Measurements from ENCODE around the gene LPXN. TPM values are rescaled to one million over a fixed set of nuclear protein-coding genes. Genes with fewer than 3 reads are reported as not detected.

Gene LPXN
- total RNA-seq, 5 donors from 2014 or later (not counting 1 experiment from before 2014, with no cell fraction given) = 86.8 to 158 (median 142) TPM

DNA sequence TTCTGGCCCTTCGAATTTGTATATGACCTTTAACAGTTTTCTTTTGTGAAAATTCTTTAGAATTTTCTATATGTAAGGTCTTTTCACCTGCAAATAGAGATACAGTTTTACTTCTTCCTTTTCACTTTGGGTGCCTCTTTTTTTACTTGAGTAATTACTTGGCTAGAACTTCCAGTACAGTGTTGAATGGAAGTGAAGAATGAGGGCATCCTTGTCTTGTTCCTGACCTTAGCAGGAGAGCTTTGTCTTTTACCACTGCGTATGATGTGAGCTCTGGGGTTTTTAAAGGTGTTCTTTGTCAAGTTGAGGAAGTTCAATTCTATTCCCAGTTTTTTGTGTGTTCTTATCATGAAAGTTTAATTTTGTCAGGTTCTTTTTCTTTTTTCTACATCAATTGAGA lies 24.9 kb upstream of the LPXN start:
- no CpG with 5 or more reads among the region's 2 CpGs for WGBS (ENCODE audit: insufficient coverage)
- Histone ChIP-seq H3K27ac (ENCODE audit: low read length) (no peak overlapping the region), H3K27me3 (replicated peaks in 1 of 2; ENCODE audit: control insufficient read depth in 2 of 2, extremely low read depth in 1 of 2, insufficient read depth in 2 of 2, low read length in 1 of 2) (no peaks in the 10 kb centered on the region), H3K4me1 (ENCODE audit: control insufficient read depth in 1 of 2, extremely low read depth in 1 of 2, insufficient read depth in 2 of 2, low read length in 2 of 2) (peaks cover 3 to 26% of the 10 kb centered on the region in 2 experiments), H3K36me3 (ENCODE audit: control insufficient read depth in 2 of 2, extremely low read depth in 1 of 2, insufficient read depth in 1 of 2, low read length in 1 of 2) (no peaks in the 10 kb centered on the region), H3K4me3 (ENCODE audit: control insufficient read depth in 1 of 2, extremely low read depth in 1 of 2, low read length in 1 of 2) (no peak overlapping the region), H3K9me3 (no peaks in the 10 kb centered on the region)
- H3K4me3 Mint-ChIP-seq = peak overlapping the region in 1 of 3 donors; percentile 4
- ChIA-PET CTCF (interaction anchor here (0.6 to 0.9 kb wide), 3 partner anchors 10 to 886 kb away, joined by 3 to 4 read pairs (median 3); no protein-coding TSS in a partner anchor), POLR2A (interaction anchor here in 1 of 2 donors (0.6 to 0.7 kb wide), 2 partner anchors 25 to 36 kb away, joined by 3 to 4 read pairs; partner anchors contain the start of gene LPXN)
- peaks cover 96 to 97% (median 97%) of the 10 kb centered on the region in 3 donors for H3K4me1 Mint-ChIP-seq
- DNase-seq (no peak), ATAC-seq (replicated peaks in 1 of 4) (no peak)
- H3K36me3 Mint-ChIP-seq = peaks cover 40% of the 10 kb centered on the region
- no peaks in the 10 kb centered on the region for H3K27me3 Mint-ChIP-seq
- peak overlapping the region in 1 of 2 donors; percentile 36 for H3K27ac Mint-ChIP-seq
- H3K9me3 Mint-ChIP-seq = no peaks in the 10 kb centered on the region

DNA sequence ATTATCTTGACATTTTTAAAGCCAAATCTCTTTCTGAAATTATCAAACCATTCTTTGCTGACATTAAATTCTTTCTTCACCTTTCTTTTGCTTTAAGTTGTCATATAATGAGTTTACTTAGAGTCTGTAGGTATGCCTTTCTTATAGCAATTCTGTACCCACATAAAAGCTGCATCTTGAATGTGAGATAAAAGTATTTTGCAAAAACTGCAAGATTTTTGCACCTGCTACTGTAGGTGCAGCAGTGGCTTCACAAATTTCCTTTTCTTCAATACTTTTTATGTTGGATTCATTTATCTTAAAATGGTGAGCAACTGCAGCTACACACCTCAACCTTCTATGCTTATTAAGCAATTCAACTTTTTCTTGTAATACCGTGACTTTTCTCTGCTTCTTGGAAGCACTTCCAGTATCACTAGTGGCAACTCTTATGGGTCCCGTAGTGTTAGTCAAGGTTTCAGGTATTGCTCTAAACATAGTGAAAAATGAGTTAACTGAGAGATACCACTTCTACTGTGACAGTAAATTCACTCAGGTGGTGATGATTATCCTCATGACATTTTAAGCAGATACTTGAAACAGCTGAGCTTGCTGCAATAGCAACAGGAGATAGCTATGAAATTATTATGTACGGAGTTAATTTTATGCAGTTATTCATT lies 22.0 kb upstream of the LPXN start:
- Mint-ChIP-seq H3K36me3 (peaks cover 37% of the 10 kb centered on the region), H3K4me3 (peak overlapping the region in 2 of 3 donors; percentile 34 to 64), H3K27me3 (no peaks in the 10 kb centered on the region), H3K9me3 (no peaks in the 10 kb centered on the region), H3K4me1 (peaks cover 89 to 95% (median 92%) of the 10 kb centered on the region in 3 donors), H3K27ac (peak overlapping the region; percentile 48 to 82)
- no peaks in the 10 kb centered on the region for H3K36me3 ChIP-seq (ENCODE audit: control insufficient read depth in 2 of 2, extremely low read depth in 1 of 2, insufficient read depth in 1 of 2, low read length in 1 of 2)
- no peak overlapping the region for H3K4me3 ChIP-seq (ENCODE audit: control insufficient read depth in 1 of 2, extremely low read depth in 1 of 2, low read length in 1 of 2)
- peak in 1 of 4 experiments; percentile 71 for ATAC-seq (replicated peaks in 1 of 4)
- POLR2A ChIA-PET = no interaction called here
- H3K27ac ChIP-seq (ENCODE audit: low read length) = no peak overlapping the region
- H3K27me3 ChIP-seq (replicated peaks in 1 of 2; ENCODE audit: control insufficient read depth in 2 of 2, extremely low read depth in 1 of 2, insufficient read depth in 2 of 2, low read length in 1 of 2) = no peaks in the 10 kb centered on the region
- WGBS (ENCODE audit: insufficient coverage) = no CpG with 5 or more reads among the region's 3 CpGs
- peaks cover 5 to 25% of the 10 kb centered on the region in 2 experiments for H3K4me1 ChIP-seq (ENCODE audit: control insufficient read depth in 1 of 2, extremely low read depth in 1 of 2, insufficient read depth in 2 of 2, low read length in 2 of 2)
- H3K9me3 ChIP-seq = no peaks in the 10 kb centered on the region
- CTCF ChIA-PET = interaction anchor here in 1 of 2 donors (1.8 to 2.1 kb wide), 2 partner anchors 24 to 30 kb away, joined by 4 to 9 read pairs; no protein-coding TSS in a partner anchor
- peak in 1 of 35 experiments; percentile 6 for DNase-seq

DNA sequence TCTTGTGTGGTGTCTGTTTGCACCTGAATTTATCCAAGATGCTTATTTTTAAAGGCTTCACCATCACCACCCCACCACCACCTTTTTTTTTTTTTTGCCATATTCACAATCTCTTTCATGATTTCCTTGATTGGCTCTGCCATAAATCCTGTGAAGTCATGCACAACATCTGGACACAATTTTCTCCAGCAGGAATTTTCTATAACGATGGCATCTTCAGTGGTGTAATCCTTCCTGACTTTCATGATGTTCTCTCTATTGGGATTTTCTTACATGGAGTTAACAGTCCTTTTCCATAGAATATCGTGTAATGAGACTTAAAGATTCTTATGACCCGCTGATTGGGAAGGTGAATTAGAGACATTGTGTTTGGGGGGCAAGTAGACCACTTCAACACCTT lies 21.0 kb upstream of the LPXN start:
- H3K36me3 Mint-ChIP-seq = peaks cover 35% of the 10 kb centered on the region
- H3K27ac Mint-ChIP-seq = peak overlapping the region; percentile 65 to 82
- H3K4me3 ChIP-seq (ENCODE audit: control insufficient read depth in 1 of 2, extremely low read depth in 1 of 2, low read length in 1 of 2) = no peak overlapping the region
- ATAC-seq (replicated peaks in 1 of 4) (no peak), DNase-seq (no peak)
- H3K4me1 Mint-ChIP-seq = peaks cover 89 to 93% (median 90%) of the 10 kb centered on the region in 3 donors
- no peak overlapping the region for H3K27ac ChIP-seq (ENCODE audit: low read length)
- no peaks in the 10 kb centered on the region for H3K9me3 Mint-ChIP-seq
- CTCF ChIA-PET = interaction anchor here in 1 of 2 donors (2.1 kb wide), 1 partner anchor 29 kb away, joined by 9 read pairs; no protein-coding TSS in a partner anchor
- no peaks in the 10 kb centered on the region for H3K27me3 Mint-ChIP-seq
- peak overlapping the region in 1 of 3 donors; percentile 64 for H3K4me3 Mint-ChIP-seq
- WGBS (ENCODE audit: insufficient coverage) = 100% methylated on average over 1 of the region's 3 CpGs
- POLR2A ChIA-PET = no interaction called here
- H3K27me3 ChIP-seq (replicated peaks in 1 of 2; ENCODE audit: control insufficient read depth in 2 of 2, extremely low read depth in 1 of 2, insufficient read depth in 2 of 2, low read length in 1 of 2) = no peaks in the 10 kb centered on the region
- peaks cover 5 to 25% of the 10 kb centered on the region in 2 experiments for H3K4me1 ChIP-seq (ENCODE audit: control insufficient read depth in 1 of 2, extremely low read depth in 1 of 2, insufficient read depth in 2 of 2, low read length in 2 of 2)
- H3K36me3 ChIP-seq (ENCODE audit: control insufficient read depth in 2 of 2, extremely low read depth in 1 of 2, insufficient read depth in 1 of 2, low read length in 1 of 2) = peaks cover 0 to 6% of the 10 kb centered on the region in 2 donors
- no peaks in the 10 kb centered on the region for H3K9me3 ChIP-seq

- peaks cover 0 to 7% of the 10 kb centered on the region in 2 donors for H3K36me3 ChIP-seq (ENCODE audit: control insufficient read depth in 2 of 2, extremely low read depth in 1 of 2, insufficient read depth in 1 of 2, low read length in 1 of 2)
- CTCF ChIA-PET = interaction anchor here in 1 of 2 donors (0.7 to 1.5 kb wide), 2 partner anchors 18 to 40 kb away, joined by 4 to 6 read pairs; no protein-coding TSS in a partner anchor
- peaks cover 5 to 25% of the 10 kb centered on the region in 2 experiments for H3K4me1 ChIP-seq (ENCODE audit: control insufficient read depth in 1 of 2, extremely low read depth in 1 of 2, insufficient read depth in 2 of 2, low read length in 2 of 2)
- Mint-ChIP-seq H3K27ac (peak overlapping the region in 1 of 2 donors; percentile 9), H3K9me3 (no peaks in the 10 kb centered on the region), H3K4me3 (no peak overlapping the region), H3K4me1 (peaks cover 83 to 91% (median 87%) of the 10 kb centered on the region in 3 donors), H3K27me3 (no peaks in the 10 kb centered on the region), H3K36me3 (peaks cover 34% of the 10 kb centered on the region)
- no peak for ATAC-seq (replicated peaks in 1 of 4)
- WGBS (ENCODE audit: insufficient coverage) = 43% methylated on average over 2 of the region's 4 CpGs
- H3K27me3 ChIP-seq (replicated peaks in 1 of 2; ENCODE audit: control insufficient read depth in 2 of 2, extremely low read depth in 1 of 2, insufficient read depth in 2 of 2, low read length in 1 of 2) = no peaks in the 10 kb centered on the region
- no peaks in the 10 kb centered on the region for H3K9me3 ChIP-seq
- H3K27ac ChIP-seq (ENCODE audit: low read length) = no peak overlapping the region
- no peak overlapping the region for H3K4me3 ChIP-seq (ENCODE audit: control insufficient read depth in 1 of 2, extremely low read depth in 1 of 2, low read length in 1 of 2)
- POLR2A ChIA-PET = no interaction called here
- DNase-seq = no peak
These were observed 19.2 kb upstream of the LPXN start for GRCh38 chr11:58594826-58595225.

DNA sequence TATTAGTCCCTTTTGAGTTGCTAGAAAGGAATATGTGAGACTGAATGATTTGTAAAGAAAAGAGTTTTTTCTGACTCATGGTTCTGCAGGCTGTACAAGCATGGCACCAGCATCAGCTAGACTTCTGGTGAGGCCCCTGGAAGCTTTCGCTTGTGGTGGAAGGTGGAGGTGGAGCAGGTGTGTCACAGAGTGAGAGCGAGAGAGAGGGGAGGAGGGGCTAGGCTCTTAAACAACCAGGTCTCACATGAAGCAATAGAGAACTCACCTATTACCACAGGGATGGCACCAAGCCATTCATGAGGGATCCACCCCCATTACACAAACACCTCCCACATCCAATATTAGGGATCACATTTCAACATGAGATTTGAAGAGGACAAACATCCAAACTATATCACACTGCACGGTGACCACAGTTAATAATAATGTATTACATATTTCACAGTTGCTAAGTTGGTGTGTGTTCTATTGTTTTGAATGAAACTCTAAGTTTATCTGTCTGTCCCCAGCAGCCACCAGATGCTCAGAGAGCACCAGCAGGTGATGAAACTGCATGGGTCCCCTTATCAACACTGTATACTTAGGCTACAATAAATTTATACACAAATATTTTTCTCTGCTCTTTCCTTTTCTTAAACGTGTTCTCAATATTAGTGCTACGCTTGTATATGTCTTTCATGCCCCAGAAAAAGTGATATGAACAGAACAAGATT lies 17.3 kb upstream of the LPXN start:
- Mint-ChIP-seq H3K27ac (peak overlapping the region; percentile 42 to 44), H3K4me3 (no peak overlapping the region), H3K36me3 (peaks cover 34% of the 10 kb centered on the region), H3K27me3 (no peaks in the 10 kb centered on the region), H3K4me1 (peaks cover 68 to 82% (median 80%) of the 10 kb centered on the region in 3 donors), H3K9me3 (no peaks in the 10 kb centered on the region)
- H3K4me3 ChIP-seq (ENCODE audit: control insufficient read depth in 1 of 2, extremely low read depth in 1 of 2, low read length in 1 of 2) = no peak overlapping the region
- no peaks in the 10 kb centered on the region for H3K27me3 ChIP-seq (replicated peaks in 1 of 2; ENCODE audit: control insufficient read depth in 2 of 2, extremely low read depth in 1 of 2, insufficient read depth in 2 of 2, low read length in 1 of 2)
- ATAC-seq (replicated peaks in 1 of 4) (peak in 2 of 4 experiments; percentile 38 to 58), DNase-seq (peak in 2 of 35 experiments; percentile 12 to 15)
- ChIA-PET CTCF (interaction anchor here in 1 of 2 donors (0.9 kb wide), 1 partner anchor 24 kb away, joined by 6 read pairs; no protein-coding TSS in a partner anchor), POLR2A (interaction anchor here (0.5 to 0.6 kb wide), 2 partner anchors 40 to 72 kb away, joined by 5 to 7 read pairs; no protein-coding TSS in a partner anchor)
- H3K27ac ChIP-seq (ENCODE audit: low read length) = no peak overlapping the region
- 40% methylated on average over 1 of the region's 5 CpGs for WGBS (ENCODE audit: insufficient coverage)
- no peaks in the 10 kb centered on the region for H3K9me3 ChIP-seq
- H3K36me3 ChIP-seq (ENCODE audit: control insufficient read depth in 2 of 2, extremely low read depth in 1 of 2, insufficient read depth in 1 of 2, low read length in 1 of 2) = peaks cover 0 to 7% of the 10 kb centered on the region in 2 donors
- H3K4me1 ChIP-seq (ENCODE audit: control insufficient read depth in 1 of 2, extremely low read depth in 1 of 2, insufficient read depth in 2 of 2, low read length in 2 of 2) = peaks cover 5 to 24% of the 10 kb centered on the region in 2 experiments

GRCh38 chr11:58591659-58592058 lies 16.0 kb upstream of the LPXN start:
- H3K4me3 Mint-ChIP-seq = no peak overlapping the region
- DNase-seq (no peak), ATAC-seq (replicated peaks in 1 of 4) (no peak)
- H3K4me1 Mint-ChIP-seq = peaks cover 66 to 81% (median 80%) of the 10 kb centered on the region in 3 donors
- peaks cover 36% of the 10 kb centered on the region for H3K36me3 Mint-ChIP-seq
- Histone ChIP-seq H3K4me1 (ENCODE audit: control insufficient read depth in 1 of 2, extremely low read depth in 1 of 2, insufficient read depth in 2 of 2, low read length in 2 of 2) (peaks cover 5 to 15% of the 10 kb centered on the region in 2 experiments), H3K27ac (ENCODE audit: low read length) (no peak overlapping the region), H3K9me3 (no peaks in the 10 kb centered on the region), H3K27me3 (replicated peaks in 1 of 2; ENCODE audit: control insufficient read depth in 2 of 2, extremely low read depth in 1 of 2, insufficient read depth in 2 of 2, low read length in 1 of 2) (no peaks in the 10 kb centered on the region), H3K4me3 (ENCODE audit: control insufficient read depth in 1 of 2, extremely low read depth in 1 of 2, low read length in 1 of 2) (no peak overlapping the region), H3K36me3 (ENCODE audit: control insufficient read depth in 2 of 2, extremely low read depth in 1 of 2, insufficient read depth in 1 of 2, low read length in 1 of 2) (peaks cover 0 to 11% of the 10 kb centered on the region in 2 donors)
- CTCF ChIA-PET = interaction anchor here in 1 of 2 donors (0.9 kb wide), 1 partner anchor 23 kb away, joined by 6 read pairs; no protein-coding TSS in a partner anchor
- H3K9me3 Mint-ChIP-seq = no peaks in the 10 kb centered on the region
- 100% methylated on average over 2 of the region's 3 CpGs for WGBS (ENCODE audit: insufficient coverage)
- POLR2A ChIA-PET = no interaction called here
- no peak overlapping the region for H3K27ac Mint-ChIP-seq
- H3K27me3 Mint-ChIP-seq = no peaks in the 10 kb centered on the region
